H1 (cell line): ENCODE data around the gene SAMD4A. TPM values are rescaled to one million over a fixed set of nuclear protein-coding genes. Genes with fewer than 3 reads are reported as not detected.
A peak's percentile ranks its signal among the peaks of the same experiment; 100 is the strongest.

ENCODE experiments used
- CTCF ChIA-PET: fragments of 300-600 bp; sonication (Branson Sonifier 250); formaldehyde crosslinking; loops from one replicate; lab custom pipeline; 2021; ENCODE audit not compliant: partially characterized antibody; lab: Charles Lee
- POLR2A ChIA-PET: fragments of 300-600 bp; sonication (Branson Sonifier 250); formaldehyde crosslinking; loops from one replicate; lab custom pipeline; 2021; ENCODE audit warnings: inconsistent platforms; ENCODE audit not compliant: partially characterized antibody; lab: Charles Lee
- DNase-seq, 2 experiments: peaks; one replicate each; pipeline versions ENCODE4 v3.0.0 to v3.0.0-alpha.2; 2010 to 2022; ENCODE audit warnings: low spot score in 2 of 2, low read depth in 1 of 2, mixed read lengths in 1 of 2
- FAIRE-seq: peaks from 2 replicates; lab custom pipeline; 2011; peaks lifted over from hg19 to GRCh38; lab: Jason Lieb, UNC
- H2AFZ ChIP-seq: 2 replicates; pipeline ENCODE4 v1.8.1; 2012; ENCODE audit warnings: low read length, inconsistent platforms
- H2AK5ac ChIP-seq: 2 replicates; pipeline ENCODE4 v1.6.1; 2013; ENCODE audit warnings: low read depth, low read length
- H2BK120ac ChIP-seq: replicated peaks from 2 replicates; pipeline ENCODE3; 2013; ENCODE audit warnings: low read depth, low read length, inconsistent platforms
- H2BK12ac ChIP-seq: 2 replicates; pipeline ENCODE4 v1.6.1; 2013; ENCODE audit warnings: low read depth, low read length
- H2BK15ac ChIP-seq: 2 replicates; pipeline ENCODE4 v1.6.1; 2013; ENCODE audit warnings: low read length
- H2BK20ac ChIP-seq: 2 replicates; pipeline ENCODE4 v1.6.1; 2013; ENCODE audit warnings: low read length
- H2BK5ac ChIP-seq: 2 replicates; pipeline ENCODE4 v1.6.1; 2013; ENCODE audit warnings: low read depth, low read length
- H3K14ac ChIP-seq: 2 replicates; pipeline ENCODE4 v1.6.1; 2013; ENCODE audit warnings: inconsistent platforms; ENCODE audit not compliant: insufficient read length
- H3K18ac ChIP-seq: 2 replicates; pipeline ENCODE4 v1.6.1; 2013; ENCODE audit warnings: low read length; ENCODE audit errors: extremely low read depth
- H3K23ac ChIP-seq: 2 replicates; pipeline ENCODE4 v1.6.1; 2013; ENCODE audit warnings: inconsistent platforms; ENCODE audit not compliant: insufficient read length
- H3K23me2 ChIP-seq: 2 replicates; pipeline ENCODE4 v1.6.1; 2013; ENCODE audit warnings: low read depth, low read length
- H3K27ac ChIP-seq: 2 replicates; pipeline ENCODE4 v1.6.1; 2011; ENCODE audit warnings: low read depth, low read length, inconsistent platforms
- H3K27me3 ChIP-seq, 4 experiments: replicated peaks in 1 of 4; 1 replicate in 1 of 4; 2 replicates in 3 of 4; pipeline versions ENCODE4 v1.6.1 to v1.8.1; 2011 to 2013; ENCODE audit warnings: low read length in 3 of 4, mild to moderate bottlenecking in 3 of 4, inconsistent platforms in 2 of 4, mixed read lengths in 2 of 4, moderate library complexity in 1 of 4; ENCODE audit not compliant: control insufficient read depth in 3 of 4, insufficient read depth in 3 of 4; ENCODE audit errors: extremely low read depth in 1 of 4
- H3K36me3 ChIP-seq, 4 experiments: 2 replicates each; pipeline versions ENCODE4 v1.6.1 to v1.8.1; 2011 to 2013; ENCODE audit warnings: mild to moderate bottlenecking in 4 of 4, low read length in 3 of 4, moderate library complexity in 2 of 4, control low read depth in 1 of 4, inconsistent platforms in 1 of 4; ENCODE audit not compliant: insufficient read depth in 4 of 4, control insufficient read depth in 2 of 4
- H3K4ac ChIP-seq: replicated peaks from 2 replicates; pipeline ENCODE3; 2013; ENCODE audit warnings: low read length, low read depth, mixed read lengths, inconsistent platforms; ENCODE audit not compliant: insufficient read length
- H3K4me1 ChIP-seq, 4 experiments: replicated peaks in 1 of 4; 1 replicate in 1 of 4; 2 replicates in 3 of 4; pipeline versions ENCODE4 v1.6.1 to v1.8.1; 2011 to 2013; ENCODE audit warnings: low read length in 3 of 4, inconsistent platforms in 2 of 4, mixed read lengths in 1 of 4; ENCODE audit not compliant: insufficient read depth in 4 of 4, control insufficient read depth in 3 of 4
- H3K4me2 ChIP-seq, 2 experiments: 2 replicates each; pipeline versions ENCODE4 v1.6.1 to v1.8.1; 2011 to 2013; ENCODE audit warnings: low read depth in 2 of 2, low read length in 2 of 2, control low read depth in 1 of 2, inconsistent platforms in 1 of 2, mild to moderate bottlenecking in 1 of 2; ENCODE audit not compliant: insufficient read depth in 1 of 2
- H3K4me3 ChIP-seq, 4 experiments: fragments of 200-600, 300-600 bp in 1 of 4; sonication (generic), shearing (Covaris generic), sonication (Bioruptor Twin) in 1 of 4; 2 replicates each; pipeline versions ENCODE4 v1.5.1 to v1.8.1; 2011 to 2016; ENCODE audit warnings: low read length in 4 of 4, low read depth in 3 of 4, control low read depth in 2 of 4, inconsistent platforms in 2 of 4, mild to moderate bottlenecking in 2 of 4, mixed read lengths in 1 of 4, moderate library complexity in 1 of 4; ENCODE audit not compliant: insufficient read depth in 2 of 4; ENCODE audit errors: extremely low read depth in 1 of 4
- H3K56ac ChIP-seq: replicated peaks from 2 replicates; pipeline ENCODE3; 2013; ENCODE audit warnings: low read depth, mild to moderate bottlenecking, mixed read lengths, low read length, inconsistent platforms; ENCODE audit not compliant: insufficient read length
- H3K79me1 ChIP-seq: 2 replicates; pipeline ENCODE4 v1.6.1; 2013; ENCODE audit warnings: low read depth, low read length, control low read depth
- H3K79me2 ChIP-seq, 2 experiments: 2 replicates each; pipeline versions ENCODE4 v1.6.1 to v1.8.1; 2012 to 2013; ENCODE audit warnings: low read length in 2 of 2, mild to moderate bottlenecking in 2 of 2, inconsistent platforms in 1 of 2; ENCODE audit not compliant: insufficient read depth in 2 of 2, control insufficient read depth in 1 of 2
- H3K9ac ChIP-seq, 4 experiments: replicated peaks in 1 of 4; 1 replicate in 1 of 4; 2 replicates in 3 of 4; pipeline versions ENCODE4 v1.6.1 to v1.8.1; 2011 to 2013; ENCODE audit warnings: low read depth in 3 of 4, low read length in 3 of 4, control low read depth in 2 of 4, mild to moderate bottlenecking in 2 of 4, moderate library complexity in 2 of 4, inconsistent platforms in 1 of 4; ENCODE audit errors: extremely low read depth in 1 of 4
- H3K9me3 ChIP-seq, 2 experiments: 2 replicates each; pipeline versions ENCODE4 v1.6.1 to v1.8.1; 2012 to 2013; ENCODE audit warnings: mild to moderate bottlenecking in 2 of 2, moderate library complexity in 2 of 2, control low read depth in 1 of 2, inconsistent platforms in 1 of 2, low read depth in 1 of 2, low read length in 1 of 2, mixed read lengths in 1 of 2; ENCODE audit not compliant: insufficient read depth in 2 of 2
- H4K20me1 ChIP-seq, 2 experiments: replicated peaks in 1 of 2; 2 replicates each; pipeline versions ENCODE3 to v1.8.1; 2011 to 2013; ENCODE audit warnings: inconsistent platforms in 2 of 2, low read length in 2 of 2, mild to moderate bottlenecking in 1 of 2; ENCODE audit not compliant: insufficient read depth in 2 of 2, control insufficient read depth in 1 of 2
- H4K5ac ChIP-seq: 2 replicates; pipeline ENCODE4 v1.6.1; 2013; ENCODE audit warnings: low read length, low read depth, mixed read lengths, inconsistent platforms; ENCODE audit not compliant: insufficient read length
- H4K8ac ChIP-seq: 2 replicates; pipeline ENCODE4 v1.8.0; 2013; ENCODE audit warnings: mild to moderate bottlenecking, moderate library complexity, low read length, inconsistent platforms; ENCODE audit not compliant: insufficient read depth; ENCODE audit errors: extremely low read depth
- H4K91ac ChIP-seq: replicated peaks from 2 replicates; pipeline ENCODE3; 2013; ENCODE audit warnings: low read length, mixed read lengths, inconsistent platforms; ENCODE audit not compliant: insufficient read length
- BRCA1 ChIP-seq: IDR thresholded peaks from 2 replicates; pipeline ENCODE4 v1.6.1; 2012; ENCODE audit warnings: low read depth, low read length, improper control_type of control experiment
- CBX8 ChIP-seq: fragments of 300-800, 300-1000 bp; sonication (generic); IDR thresholded peaks from 2 replicates; pipeline ENCODE4 v1.7.1; 2016; ENCODE audit warnings: low read depth, low read length, borderline replicate concordance
- JUND ChIP-seq: IDR thresholded peaks from 2 replicates; pipeline ENCODE4 v1.6.1; 2011; ENCODE audit warnings: mild to moderate bottlenecking, improper control_type of control experiment, low read length
- RAD21 ChIP-seq, 2 experiments: IDR thresholded peaks in 1 of 2; conservative IDR thresholded peaks in 1 of 2; 2 replicates each; pipeline ENCODE4 v1.6.1; 2011; ENCODE audit warnings: low read depth in 2 of 2, low read length in 2 of 2, improper control_type of control experiment in 1 of 2, inconsistent platforms in 1 of 2, mild to moderate bottlenecking in 1 of 2, moderate library complexity in 1 of 2
- SP4 ChIP-seq: IDR thresholded peaks from 2 replicates; pipeline ENCODE4 v1.6.1; 2012; ENCODE audit warnings: low read length, inconsistent platforms
- TAF1 ChIP-seq: IDR thresholded peaks from 2 replicates; pipeline ENCODE4 v1.6.1; 2011; ENCODE audit warnings: mild to moderate bottlenecking, low read depth, low read length
- TAF7 ChIP-seq: optimal IDR thresholded peaks from 2 replicates; pipeline ENCODE3; 2011; ENCODE audit warnings: low read depth, mild to moderate bottlenecking, inconsistent platforms, low read length, moderate library complexity, borderline replicate concordance
- USF2 ChIP-seq: IDR thresholded peaks from 2 replicates; pipeline ENCODE4 v1.6.1; 2011; ENCODE audit warnings: low read length, improper control_type of control experiment
- WGBS, 2 experiments: shearing (Covaris generic) in 1 of 2; methylation state at CpG; one replicate each; pipeline versions ENCODE4 v1.1.6 to v1.1.7; 2013 to 2015; ENCODE audit warnings: low lambda C conversion rate in 2 of 2, mixed read lengths in 2 of 2, inconsistent platforms in 1 of 2, low coverage in 1 of 2, missing lambda C conversion rate in 1 of 2; ENCODE audit not compliant: insufficient replicate concordance in 2 of 2, insufficient coverage in 1 of 2, insufficient read length in 1 of 2; ENCODE audit errors: extremely low coverage in 1 of 2, missing lambda C conversion rate in 1 of 2; 5-methylcytosine and 5-hydroxymethylcytosine counted together
- polyA plus RNA-seq, 7 experiments: library from polyadenylated mRNA; depleted of rRNA in 3 of 7; stranded (reverse) in 5 of 7; unstranded in 2 of 7; fragments of >200 nt in 5 of 7; fragments of 200-250 nt in 2 of 7; gene quantifications; 1 replicate in 5 of 7; 2 replicates in 1 of 7; 4 replicates in 1 of 7; pipeline versions ENCODE4 v1.2.1 to v1.2.3, GENCODE V29; 2011 to 2013; ENCODE audit warnings: missing spikeins in 2 of 7, mixed read lengths in 2 of 7
- total RNA-seq: library from RNA; stranded (reverse); fragmentation: NEBNext Ultra II Directional; extraction: Animal tissue kit (Norgen Biotek cat#: 25700); gene quantifications from 2 replicates; pipeline ENCODE4 v1.2.1, GENCODE V29; 2021
- TF ChIP-seq, protein P1 (sequence below): IDR thresholded peaks from 2 replicates; pipeline ENCODE4 v1.6.1; 2012; ENCODE audit warnings: inconsistent platforms
- TF ChIP-seq, protein P2 (sequence below), 3 experiments: IDR thresholded peaks; 1 replicate in 2 of 3; 2 replicates in 1 of 3; pipeline versions ENCODE4 v1.5.1 to v1.6.1; 2011; ENCODE audit warnings: low read length in 3 of 3, mild to moderate bottlenecking in 3 of 3, inconsistent platforms in 2 of 3, low read depth in 1 of 3, moderate library complexity in 1 of 3; ENCODE audit not compliant: insufficient read depth in 1 of 3; ENCODE audit errors: control extremely low read depth in 1 of 3

The SAMD4A gene
- total and polyA plus RNA-seq, 2 of the 8 experiments (the other 6 are each of a cell fraction or from before 2014, with no cell fraction given) = 2.4 to 12.3 TPM

- no peak overlapping the region for H4K91ac ChIP-seq
- FAIRE-seq = no peak
- H3K27me3 ChIP-seq = no peaks in the 10 kb centered on the region
- no peak overlapping the region for H3K9ac ChIP-seq
- no peak overlapping the region for H2BK15ac ChIP-seq
- H2BK20ac ChIP-seq = no peak overlapping the region
- H4K8ac ChIP-seq = no peak overlapping the region
- POLR2A ChIA-PET = no interaction called here
- H3K4me1 ChIP-seq = peaks cover 0 to 2% (median 0%) of the 10 kb centered on the region in 4 experiments; a peak in 1 of 7 replicates
- no peaks in the 10 kb centered on the region for H4K20me1 ChIP-seq
- no peak overlapping the region for H3K4me3 ChIP-seq
- no peak for DNase-seq
- H3K27ac ChIP-seq = no peak overlapping the region
- no peaks in the 10 kb centered on the region for H3K9me3 ChIP-seq
- no peak overlapping the region for H2AFZ ChIP-seq
- no peaks in the 10 kb centered on the region for H3K79me2 ChIP-seq
- H3K23ac ChIP-seq = no peak overlapping the region
- H2BK5ac ChIP-seq = no peak overlapping the region
- no peak overlapping the region for H3K56ac ChIP-seq
- H2BK12ac ChIP-seq = peak overlapping the region; percentile 81; the same call in 1 of the 2 replicates
- H4K5ac ChIP-seq = no peak overlapping the region
- no peak overlapping the region for H3K18ac ChIP-seq
- no peak overlapping the region for H2AK5ac ChIP-seq
- H3K36me3 ChIP-seq = no peaks in the 10 kb centered on the region
- H3K4me2 ChIP-seq = no peak overlapping the region
- no peaks in the 10 kb centered on the region for H3K79me1 ChIP-seq
- H2BK120ac ChIP-seq = no peak overlapping the region
- no peak overlapping the region for H3K4ac ChIP-seq
- CTCF ChIA-PET = interaction anchor here (1.0 to 2.5 kb wide), 2 partner anchors 8 to 135 kb away, joined by 3 to 8 read pairs; no protein-coding TSS in a partner anchor
- no peaks in the 10 kb centered on the region for H3K23me2 ChIP-seq
- WGBS, 2 experiments = 98% methylated on average over 2 of the region's 2 CpGs; no CpG with 5 or more reads in 1 of the 2 experiments
- H3K14ac ChIP-seq = no peak overlapping the region
- peak; percentile 42 to 50; a peak in 3 of 4 replicates for TF ChIP-seq RAD21 (IDR thresholded peaks at IDR 0.05 in 1 of 2, conservative IDR thresholded peaks at IDR 0.05 in 1 of 2; ENCODE audit: low read depth in 2 of 2, low read length in 2 of 2)
- TF ChIP-seq, protein P1, sequence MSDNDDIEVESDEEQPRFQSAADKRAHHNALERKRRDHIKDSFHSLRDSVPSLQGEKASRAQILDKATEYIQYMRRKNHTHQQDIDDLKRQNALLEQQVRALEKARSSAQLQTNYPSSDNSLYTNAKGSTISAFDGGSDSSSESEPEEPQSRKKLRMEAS = no peak
- TF ChIP-seq CBX8 = no peak
- TF ChIP-seq BRCA1 = no peak
- no peak for TF ChIP-seq TAF7
- TF ChIP-seq, protein P2, sequence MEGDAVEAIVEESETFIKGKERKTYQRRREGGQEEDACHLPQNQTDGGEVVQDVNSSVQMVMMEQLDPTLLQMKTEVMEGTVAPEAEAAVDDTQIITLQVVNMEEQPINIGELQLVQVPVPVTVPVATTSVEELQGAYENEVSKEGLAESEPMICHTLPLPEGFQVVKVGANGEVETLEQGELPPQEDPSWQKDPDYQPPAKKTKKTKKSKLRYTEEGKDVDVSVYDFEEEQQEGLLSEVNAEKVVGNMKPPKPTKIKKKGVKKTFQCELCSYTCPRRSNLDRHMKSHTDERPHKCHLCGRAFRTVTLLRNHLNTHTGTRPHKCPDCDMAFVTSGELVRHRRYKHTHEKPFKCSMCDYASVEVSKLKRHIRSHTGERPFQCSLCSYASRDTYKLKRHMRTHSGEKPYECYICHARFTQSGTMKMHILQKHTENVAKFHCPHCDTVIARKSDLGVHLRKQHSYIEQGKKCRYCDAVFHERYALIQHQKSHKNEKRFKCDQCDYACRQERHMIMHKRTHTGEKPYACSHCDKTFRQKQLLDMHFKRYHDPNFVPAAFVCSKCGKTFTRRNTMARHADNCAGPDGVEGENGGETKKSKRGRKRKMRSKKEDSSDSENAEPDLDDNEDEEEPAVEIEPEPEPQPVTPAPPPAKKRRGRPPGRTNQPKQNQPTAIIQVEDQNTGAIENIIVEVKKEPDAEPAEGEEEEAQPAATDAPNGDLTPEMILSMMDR (IDR thresholded peaks at IDR 0.05; ENCODE audit: control extremely low read depth in 1 of 3, insufficient read depth in 1 of 3, low read depth in 1 of 3, low read length in 3 of 3) = peak in 1 of 3 experiments; percentile 6; a peak in 2 of 4 replicates
- TF ChIP-seq USF2 = no peak
- no peak for TF ChIP-seq SP4
- TF ChIP-seq JUND = no peak
- no peak for TF ChIP-seq TAF1
These were observed 11.3 kb upstream of the SAMD4A start for GRCh38 chr14:54555651-54556050.
